PC-3 (cell line): ENCODE data around the gene WDR26. TPM values are rescaled to one million over a fixed set of nuclear protein-coding genes. Genes with fewer than 3 reads are reported as not detected.

Experiments used
- ATAC-seq: fragments of 200-7000 bp; cut with Tn5 transposase; 2 replicates; pipeline ENCODE4 v1.9.1; 2020; ENCODE audit warnings: mild to moderate bottlenecking, moderate library complexity
- BruUV-seq: library from RNA; stranded (reverse); fragments of 400-500 nt; replicated peaks from 2 replicates; lab custom pipeline; 2021; lab: Mats Ljungman, UMichigan
- CTCF ChIA-PET: fragments of 300-600 bp; sonication (Branson Sonifier 250); formaldehyde crosslinking; loops from one replicate; lab custom pipeline; 2022; ENCODE audit warnings: antibody characterized with exemption; lab: Charles Lee
- POLR2A ChIA-PET: fragments of 300-600 bp; sonication (Branson Sonifier 250); formaldehyde crosslinking; loops from one replicate; lab custom pipeline; 2022; ENCODE audit warnings: antibody characterized with exemption; ENCODE audit not compliant: unreplicated experiment; lab: Charles Lee
- DNase-seq: peaks from one replicate; pipeline ENCODE4 v3.0.0-alpha.2; 2015
- H2AFZ ChIP-seq: fragments of 300-600 bp; sonication (generic); 2 replicates; pipeline ENCODE4 v1.6.0; 2016; ENCODE audit warnings: antibody characterized with exemption, low read length
- H3F3A ChIP-seq: fragments of 300-600 bp; sonication (generic); one replicate; pipeline ENCODE4 v1.6.0; 2017; ENCODE audit warnings: antibody characterized with exemption, low read length, control low read depth, mild to moderate bottlenecking; ENCODE audit not compliant: unreplicated experiment
- H3K27ac ChIP-seq: fragments of 300-600 bp; sonication (generic); 2 replicates; pipeline ENCODE4 v1.5.1; 2016; ENCODE audit warnings: mild to moderate bottlenecking, low read length
- H3K27me3 ChIP-seq: fragments of 300-600 bp; sonication (generic); 2 replicates; pipeline ENCODE4 v1.6.1; 2016; ENCODE audit warnings: low read length, mixed read lengths
- H3K36me3 ChIP-seq: fragments of 300-600 bp; sonication (generic); 2 replicates; pipeline ENCODE4 v1.6.1; 2016; ENCODE audit warnings: low read depth, mixed run types, low read length, mixed read lengths
- H3K4me1 ChIP-seq: fragments of 300-600 bp; sonication (generic); 2 replicates; pipeline ENCODE4 v1.5.1; 2016; ENCODE audit warnings: low read length; ENCODE audit not compliant: insufficient read depth
- H3K4me2 ChIP-seq: fragments of 300-600 bp; sonication (generic); 2 replicates; pipeline ENCODE4 v1.6.0; 2016; ENCODE audit warnings: low read length
- H3K4me3 ChIP-seq: fragments of 300-600 bp; sonication (generic); 2 replicates; pipeline ENCODE4 v1.5.1; 2016; ENCODE audit warnings: mild to moderate bottlenecking, low read length, mixed read lengths
- H3K79me2 ChIP-seq: fragments of 300-600 bp; sonication (generic); 2 replicates; pipeline ENCODE4 v1.6.1; 2017; ENCODE audit warnings: low read length, mixed read lengths
- H3K9ac ChIP-seq: fragments of 300-600 bp; sonication (generic); 2 replicates; pipeline ENCODE4 v1.6.0; 2016; ENCODE audit warnings: mild to moderate bottlenecking, low read length
- H3K9me2 ChIP-seq: fragments of 300-600 bp; sonication (generic); replicated peaks from 2 replicates; pipeline ENCODE4 v1.6.1; 2016; ENCODE audit warnings: mixed run types, low read length, mixed read lengths
- H3K9me3 ChIP-seq: fragments of 300-600 bp; sonication (generic); 2 replicates; pipeline ENCODE4 v1.6.1; 2016; ENCODE audit warnings: low read length, mixed read lengths
- H4K20me1 ChIP-seq: fragments of 300-600 bp; sonication (generic); 2 replicates; pipeline ENCODE4 v1.6.1; 2016; ENCODE audit warnings: low read length, mixed read lengths
- CTCF ChIP-seq: fragments of 300-600 bp; sonication (generic); conservative IDR thresholded peaks from 2 replicates; pipeline ENCODE4 v1.5.1; 2017; ENCODE audit warnings: antibody characterized with exemption, low read depth, mild to moderate bottlenecking, low read length
- EZH2 ChIP-seq: fragments of 300-600 bp; sonication (generic); IDR thresholded peaks from one replicate; pipeline ENCODE4 v1.6.1; 2017; ENCODE audit warnings: antibody characterized with exemption, mild to moderate bottlenecking, low read length; ENCODE audit not compliant: unreplicated experiment
- EZH2phosphoT487 ChIP-seq: fragments of 300-600 bp; sonication (generic); IDR thresholded peaks from 2 replicates; pipeline ENCODE4 v1.6.1; 2018; ENCODE audit warnings: mild to moderate bottlenecking, antibody characterized with exemption, low read length, borderline replicate concordance
- intact Hi-C: fragments of 100-400 bp; cut with micrococcal nuclease; formaldehyde crosslinking; loops from 2 replicates; pipeline ENCODE4 v1.9.0; 2023
- total RNA-seq: library from RNA; depleted of rRNA; stranded (reverse); fragments of >200 nt; gene quantifications from 2 replicates; pipeline ENCODE4 v1.2.3, GENCODE V29; 2014

WDR26 gene
- total RNA-seq, 1 experiment from 2014 or later, result 40.7 TPM

- ChIA-PET CTCF (no interaction called here), POLR2A (interaction anchor here (0.6 kb wide), 1 partner anchor 63 kb away, joined by 4 read pairs; no protein-coding TSS in a partner anchor)
- intact Hi-C loops, result loop anchor here (1.0 kb wide), 1 partner anchor 19 kb away; no protein-coding TSS in a partner anchor
These were observed 744 bp upstream of the WDR26 start for GRCh38 chr1:224435318-224435763.

GRCh38 chr1:224433701-224434672, 610 bp downstream of the WDR26 start:
- Histone ChIP-seq H3K4me3 (peak overlapping the region; percentile 71), H3K36me3 (peaks cover 9% of the 10 kb centered on the region), H3K4me1 (peaks cover 51% of the 10 kb centered on the region), H4K20me1 (peaks cover 22% of the 10 kb centered on the region), H3K27ac (no peak overlapping the region), H3K79me2 (peaks cover 76% of the 10 kb centered on the region), H2AFZ (no peak overlapping the region), H3K27me3 (no peaks in the 10 kb centered on the region), H3K9me3 (no peaks in the 10 kb centered on the region), H3F3A (peaks cover 17% of the 10 kb centered on the region), H3K9ac (peak overlapping the region; percentile 59), H3K9me2 (no peaks in the 10 kb centered on the region), H3K4me2 (peak overlapping the region; percentile 83)
- ChIA-PET CTCF (no interaction called here), POLR2A (interaction anchor here (0.7 kb wide), 1 partner anchor 77 kb away, joined by 4 read pairs; no protein-coding TSS in a partner anchor)
- no peak for DNase-seq
- BruUV-seq, result no TSS peak
- ATAC-seq, result peak; percentile 2
- no peak for TF ChIP-seq CTCF
- no peak for TF ChIP-seq EZH2phosphoT487
- no peak for TF ChIP-seq EZH2
- intact Hi-C loops, result loop anchor here (2.0 to 5.0 kb wide), 4 partner anchors 69 to 203 kb away; partner anchors contain the start of gene CNIH4

More at GRCh38 chr1:224435318-224435763, 744 bp upstream of the WDR26 start:
- TF ChIP-seq EZH2phosphoT487 (no peak), CTCF (no peak), EZH2 (no peak)
- no TSS peak for BruUV-seq
- Histone ChIP-seq H3K9me3 (no peaks in the 10 kb centered on the region), H3K79me2 (peaks cover 65% of the 10 kb centered on the region), H3F3A (peaks cover 15% of the 10 kb centered on the region), H3K9me2 (no peaks in the 10 kb centered on the region), H3K4me3 (peak overlapping the region; percentile 83), H3K9ac (peak overlapping the region; percentile 91), H3K27me3 (no peaks in the 10 kb centered on the region), H3K4me1 (peaks cover 41% of the 10 kb centered on the region), H2AFZ (peak overlapping the region; percentile 98), H3K4me2 (peak overlapping the region; percentile 96), H4K20me1 (peaks cover 22% of the 10 kb centered on the region), H3K27ac (peak overlapping the region; percentile 67), H3K36me3 (no peaks in the 10 kb centered on the region; the same call in 1 of the 2 replicates)
- peak; percentile 65 for DNase-seq
- peak; percentile 37 for ATAC-seq
